Gastrocnemius medialis (tissue), 4 donors: ENCODE measurements around the gene ACR. TPM values are rescaled to one million over a fixed set of nuclear protein-coding genes. Genes with fewer than 3 reads are reported as not detected.

Source experiments
- ATAC-seq, 2 donors: fragments of 150-250 bp; one replicate each; pipeline ENCODE4 v1.9.1; 2016
- DNase-seq, 2 donors: peaks; one replicate each; pipeline ENCODE4 v3.0.0-alpha.2; 2019
- H3K27ac ChIP-seq, 4 donors: fragments of 200-600 bp; sonication (generic); 1 replicate in 1 of 4; 2 replicates in 3 of 4; pipeline ENCODE4 v1.5.1; 2016 to 2018; ENCODE audit warnings: mild to moderate bottlenecking in 2 of 4, moderate library complexity in 1 of 4
- H3K27me3 ChIP-seq, 3 donors: fragments of 200-600 bp; sonication (generic) in 2 of 3; 1 replicate in 1 of 3; 2 replicates in 2 of 3; pipeline versions ENCODE4 v1.5.1 to v1.6.0; 2016 to 2019; ENCODE audit warnings: mild to moderate bottlenecking in 1 of 3, moderate library complexity in 1 of 3
- H3K36me3 ChIP-seq, 2 donors: fragments of 200-600 bp; sonication (generic) in 1 of 2; one replicate each; pipeline ENCODE4 v1.5.1; 2017 to 2018
- H3K4me1 ChIP-seq, 2 donors: fragments of 200-600 bp; sonication (generic) in 1 of 2; one replicate each; pipeline ENCODE4 v1.5.1; 2016 to 2017; ENCODE audit warnings: mild to moderate bottlenecking in 2 of 2
- H3K4me3 ChIP-seq, 4 donors: fragments of 200-600 bp; sonication (generic) in 3 of 4; 1 replicate in 1 of 4; 2 replicates in 3 of 4; pipeline ENCODE4 v1.5.1; 2016 to 2019; ENCODE audit warnings: mild to moderate bottlenecking in 2 of 4
- H3K9me3 ChIP-seq, 3 donors: fragments of 200-600 bp; sonication (generic) in 2 of 3; 1 replicate in 1 of 3; 2 replicates in 2 of 3; pipeline ENCODE4 v1.5.1; 2016 to 2019
- CTCF ChIP-seq, 5 experiments: fragments of 450-650 bp in 3 of 5; fragments of 200-600 bp in 2 of 5; sonication (generic) in 2 of 5; IDR thresholded peaks in 4 of 5; conservative IDR thresholded peaks in 1 of 5; 1 replicate in 4 of 5; 2 replicates in 1 of 5; pipeline ENCODE4 v1.5.1; 2016 to 2019; ENCODE audit warnings: antibody characterized with exemption in 5 of 5, mild to moderate bottlenecking in 3 of 5, moderate library complexity in 3 of 5
- POLR2A ChIP-seq, 2 donors: fragments of 450-650 bp; IDR thresholded peaks; one replicate each; pipeline ENCODE4 v1.6.1; 2017; ENCODE audit warnings: antibody characterized with exemption in 2 of 2, mild to moderate bottlenecking in 2 of 2, moderate library complexity in 2 of 2
- in situ Hi-C, 4 donors: fragments of 200-750 bp; cut with MboI; loops; one replicate each; pipeline versions ENCODE4 v1.15.0 to v1.8.0; 2017; ENCODE audit warnings: low sequenced_read_pairs in 4 of 4
- intact Hi-C: fragments of 100-400 bp; cut with DNase I; formaldehyde crosslinking; loops from one replicate; pipeline ENCODE4 v1.15.1; 2023; ENCODE audit warnings: low total_unique reads
- total RNA-seq, 4 donors: library from RNA; depleted of rRNA; stranded (reverse); fragments of >200 nt; gene quantifications; one replicate each; pipeline versions ENCODE4 v1.1.0 to v1.2.3, GENCODE V29; 2016

Gene ACR
- total RNA-seq, 4 donors from 2014 or later, result not detected

GRCh38 chr22:50729391-50730012 is 8.5 kb upstream of the ACR start:
- H3K9me3 ChIP-seq, result no peaks in the 10 kb centered on the region
- intact Hi-C loops, result no loop called here
- H3K4me3 ChIP-seq, result no peak overlapping the region

GRCh38 chr22:50730013-50730891 is 7.8 kb upstream of the ACR start:
- no peaks in the 10 kb centered on the region for H3K9me3 ChIP-seq
- H3K4me1 ChIP-seq, result peaks cover 7 to 17% of the 10 kb centered on the region in 2 donors
- no peak overlapping the region for H3K4me3 ChIP-seq
- DNase-seq, result peak in 1 of 2 donors; percentile 6
- ATAC-seq, result no peak
- in situ Hi-C loops, result no loop called here
- intact Hi-C loops, result no loop called here
- no peaks in the 10 kb centered on the region for H3K36me3 ChIP-seq
- TF ChIP-seq POLR2A (IDR thresholded peaks at IDR 0.05), result no peak
- no peak for TF ChIP-seq CTCF (IDR thresholded peaks at IDR 0.05 in 4 of 5, conservative IDR thresholded peaks at IDR 0.05 in 1 of 5)
- peaks cover 0 to 14% (median 11%) of the 10 kb centered on the region in 3 donors for H3K27me3 ChIP-seq
- H3K27ac ChIP-seq, result no peak overlapping the region

More at GRCh38 chr22:50729391-50730012, 8.5 kb upstream of the ACR start:
- peaks cover 0 to 14% (median 11%) of the 10 kb centered on the region in 3 donors for H3K27me3 ChIP-seq
- no peak for ATAC-seq
- in situ Hi-C loops, result no loop called here
- no peak overlapping the region for H3K27ac ChIP-seq
- DNase-seq, result no peak
- TF ChIP-seq CTCF (IDR thresholded peaks at IDR 0.05 in 4 of 5, conservative IDR thresholded peaks at IDR 0.05 in 1 of 5), result no peak
- no peak for TF ChIP-seq POLR2A (IDR thresholded peaks at IDR 0.05)
- peaks cover 7 to 17% of the 10 kb centered on the region in 2 donors for H3K4me1 ChIP-seq
- no peaks in the 10 kb centered on the region for H3K36me3 ChIP-seq

GRCh38 chr22:50730941-50731661 is 6.9 kb upstream of the ACR start:
- Histone ChIP-seq H3K27ac (no peak overlapping the region), H3K36me3 (no peaks in the 10 kb centered on the region), H3K4me1 (peaks cover 7 to 17% of the 10 kb centered on the region in 2 donors), H3K9me3 (no peaks in the 10 kb centered on the region), H3K4me3 (no peak overlapping the region), H3K27me3 (peaks cover 0 to 14% (median 11%) of the 10 kb centered on the region in 3 donors)
- in situ Hi-C loops, result no loop called here
- TF ChIP-seq CTCF (IDR thresholded peaks at IDR 0.05 in 4 of 5, conservative IDR thresholded peaks at IDR 0.05 in 1 of 5) (no peak), POLR2A (IDR thresholded peaks at IDR 0.05) (no peak)
- ATAC-seq (no peak), DNase-seq (peak in 1 of 2 donors; percentile 5)
- intact Hi-C loops, result no loop called here

- peaks cover 0 to 14% (median 11%) of the 10 kb centered on the region in 3 donors for H3K27me3 ChIP-seq
- peaks cover 6 to 15% of the 10 kb centered on the region in 2 donors for H3K4me1 ChIP-seq
- H3K9me3 ChIP-seq, result no peaks in the 10 kb centered on the region
- H3K27ac ChIP-seq, result no peak overlapping the region
- TF ChIP-seq POLR2A (IDR thresholded peaks at IDR 0.05) (no peak), CTCF (IDR thresholded peaks at IDR 0.05 in 4 of 5, conservative IDR thresholded peaks at IDR 0.05 in 1 of 5) (peak in 4 of 5 experiments; percentile 43 to 66 (median 58))
- in situ Hi-C loops, result no loop called here
- no peak for ATAC-seq
- no peaks in the 10 kb centered on the region for H3K36me3 ChIP-seq
- intact Hi-C loops, result no loop called here
- H3K4me3 ChIP-seq, result no peak overlapping the region
- DNase-seq, result no peak
Measured at GRCh38 chr22:50731811-50732624, 6.0 kb upstream of the ACR start.
